ENCODE data around the gene PPP2R5E. TPM values are rescaled to one million over a fixed set of nuclear protein-coding genes. Genes with fewer than 3 reads are reported as not detected.
"Not testable (repeated sequence)": the region's sequence is repeated elsewhere in the genome, so short reads cannot be mapped to it uniquely, and the experiment has no call there.

The PPP2R5E gene
- total RNA-seq, 3 donors from 2014 or later, result 23.0 to 29.9 (median 23.6) TPM

DNA sequence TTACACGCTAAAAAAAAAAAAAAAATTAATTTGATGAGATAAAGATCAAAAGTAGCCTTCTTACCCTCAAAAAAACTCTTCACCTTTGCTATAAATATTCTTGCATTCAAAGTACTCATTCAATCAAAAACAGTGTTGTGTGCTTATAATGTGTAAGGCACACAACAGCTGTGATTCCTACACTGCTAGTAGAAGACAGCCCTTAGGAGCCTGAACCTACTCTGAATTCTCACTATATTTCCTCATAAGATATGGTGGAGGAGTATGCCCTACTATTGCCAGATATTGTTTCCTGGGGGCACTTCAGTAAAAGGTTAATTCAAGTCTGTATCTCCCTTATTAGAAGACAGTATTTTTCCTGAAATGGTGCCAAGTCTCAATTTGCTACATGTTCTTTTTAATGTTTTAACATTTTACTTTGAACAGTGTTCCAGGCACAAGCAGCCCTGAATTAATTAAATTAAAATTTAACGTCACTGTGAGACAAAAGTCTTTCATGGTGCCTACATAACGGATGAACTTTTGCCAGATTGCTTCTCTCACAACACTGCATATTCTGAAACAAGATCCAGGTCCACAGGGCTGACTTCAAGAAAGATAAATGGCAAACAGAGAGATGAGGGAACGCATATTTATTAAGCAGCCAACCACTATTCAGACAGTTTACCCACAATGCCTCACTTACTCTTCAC, 19.3 kb downstream of the PPP2R5E start:
- intact Hi-C loops (cut with DNase I; ENCODE audit: low total_unique reads), result no loop called here
- Histone ChIP-seq H3K9me3 (no peaks in the 10 kb centered on the region), H3K4me3 (no peak overlapping the region), H3K36me3 (no peaks in the 10 kb centered on the region), H3K27ac (peak overlapping the region in 1 of 2 donors; percentile 19), H3K4me1 (no peaks in the 10 kb centered on the region), H3K27me3 (no peaks in the 10 kb centered on the region)
- TF ChIP-seq CTCF (IDR thresholded peaks at IDR 0.05), result no peak
- no peak for TF ChIP-seq POLR2AphosphoS5 (IDR thresholded peaks at IDR 0.05)
- TF ChIP-seq POLR2A (IDR thresholded peaks at IDR 0.05), result no peak
- no peak for DNase-seq (ENCODE audit: low spot score in 2 of 2)

GRCh38 chr14:63522511-63522910, 20.7 kb downstream of the PPP2R5E start:
- intact Hi-C loops (cut with DNase I; ENCODE audit: low total_unique reads); H3K36me3 ChIP-seq; DNase-seq (ENCODE audit: low spot score in 2 of 2); H3K27ac ChIP-seq; H3K9me3 ChIP-seq; H3K4me3 ChIP-seq; H3K27me3 ChIP-seq; H3K4me1 ChIP-seq: not testable (repeated sequence)

DNA sequence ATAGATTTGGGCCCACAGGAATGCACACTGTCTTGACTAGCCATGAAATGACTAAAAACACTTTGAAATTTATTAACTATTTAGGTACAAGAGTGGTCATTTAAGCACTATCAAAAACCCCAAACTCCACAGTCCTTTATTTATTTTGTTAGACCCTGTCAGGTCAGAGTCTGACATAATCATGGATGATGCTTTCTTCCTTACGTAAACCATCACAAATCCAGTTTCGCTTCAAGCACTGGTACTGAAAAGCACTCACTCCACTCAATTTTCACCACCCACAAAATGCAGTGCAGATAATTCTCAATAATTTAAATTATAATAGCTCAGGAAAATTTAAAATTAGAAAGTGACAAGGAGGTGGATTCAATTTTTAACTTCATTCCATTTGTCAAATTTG, 25.8 kb downstream of the PPP2R5E start:
- TF ChIP-seq POLR2AphosphoS5 (IDR thresholded peaks at IDR 0.05), result no peak
- no peaks in the 10 kb centered on the region for H3K27me3 ChIP-seq
- H3K27ac ChIP-seq, result no peak overlapping the region
- no peaks in the 10 kb centered on the region for H3K9me3 ChIP-seq
- DNase-seq (ENCODE audit: low spot score in 2 of 2), result no peak
- no peaks in the 10 kb centered on the region for H3K36me3 ChIP-seq
- intact Hi-C loops (cut with DNase I; ENCODE audit: low total_unique reads), result no loop called here
- no peaks in the 10 kb centered on the region for H3K4me1 ChIP-seq
- H3K4me3 ChIP-seq, result no peak overlapping the region

DNA sequence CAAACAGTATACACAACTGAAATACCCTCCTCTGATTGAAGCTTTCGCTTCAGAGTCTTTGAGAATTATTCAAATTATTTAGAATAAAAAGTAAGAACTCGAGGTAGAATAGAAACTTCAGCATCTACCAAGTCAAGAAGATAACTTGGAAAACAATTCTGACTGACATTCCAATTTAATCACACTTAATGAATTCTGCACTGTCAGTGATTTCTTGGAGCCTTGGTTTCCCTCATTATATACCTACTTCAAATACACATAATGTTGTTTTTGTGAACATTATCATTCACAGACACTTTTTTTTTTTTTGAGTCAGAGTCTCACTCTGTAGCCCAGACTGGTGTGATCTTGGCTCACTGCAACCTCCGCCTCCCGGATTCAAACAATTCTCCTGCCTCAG, 27.9 kb downstream of the PPP2R5E start:
- Histone ChIP-seq H3K4me1 (no peaks in the 10 kb centered on the region), H3K9me3 (no peaks in the 10 kb centered on the region), H3K4me3 (no peak overlapping the region), H3K27me3 (no peaks in the 10 kb centered on the region), H3K36me3 (no peaks in the 10 kb centered on the region), H3K27ac (no peak overlapping the region)
- TF ChIP-seq POLR2A (IDR thresholded peaks at IDR 0.05) (no peak), POLR2AphosphoS5 (IDR thresholded peaks at IDR 0.05) (no peak), CTCF (IDR thresholded peaks at IDR 0.05) (no peak)
- no peak for DNase-seq (ENCODE audit: low spot score in 2 of 2)
- intact Hi-C loops (cut with DNase I; ENCODE audit: low total_unique reads), result no loop called here

DNA sequence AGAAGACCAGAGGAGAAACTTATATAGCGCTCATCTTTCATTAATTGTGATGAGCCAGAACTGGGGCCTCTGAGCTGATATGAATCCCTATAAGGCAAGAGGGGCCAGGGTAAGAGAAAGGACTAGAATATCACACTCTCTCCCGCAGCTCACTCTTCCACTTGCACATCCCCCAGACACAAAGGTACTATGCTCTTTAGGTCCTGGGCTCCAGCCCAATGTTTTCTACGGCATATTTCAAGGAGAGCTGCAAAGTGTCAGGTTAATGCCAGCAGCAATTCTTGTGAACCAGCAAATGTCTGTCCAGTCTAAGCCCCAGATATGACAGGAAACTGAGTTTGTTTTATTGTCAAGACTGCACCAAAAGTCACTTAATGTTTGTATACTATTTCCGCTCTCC, 29.4 kb downstream of the PPP2R5E start:
- H3K36me3 ChIP-seq, result no peaks in the 10 kb centered on the region
- no peak overlapping the region for H3K4me3 ChIP-seq
- H3K9me3 ChIP-seq, result no peaks in the 10 kb centered on the region
- no peaks in the 10 kb centered on the region for H3K27me3 ChIP-seq
- no peak for TF ChIP-seq POLR2AphosphoS5 (IDR thresholded peaks at IDR 0.05)
- no peak for TF ChIP-seq CTCF (IDR thresholded peaks at IDR 0.05)
- no peak for TF ChIP-seq POLR2A (IDR thresholded peaks at IDR 0.05)
- no peaks in the 10 kb centered on the region for H3K4me1 ChIP-seq
- intact Hi-C loops (cut with DNase I; ENCODE audit: low total_unique reads), result no loop called here
- DNase-seq (ENCODE audit: low spot score in 2 of 2), result no peak
- no peak overlapping the region for H3K27ac ChIP-seq

GRCh38 chr14:63512861-63513260, 30.3 kb downstream of the PPP2R5E start:
- Histone ChIP-seq H3K36me3 (no peaks in the 10 kb centered on the region), H3K9me3 (no peaks in the 10 kb centered on the region), H3K4me1 (no peaks in the 10 kb centered on the region), H3K27ac (no peak overlapping the region), H3K27me3 (no peaks in the 10 kb centered on the region), H3K4me3 (no peak overlapping the region)
- no peak for TF ChIP-seq POLR2AphosphoS5 (IDR thresholded peaks at IDR 0.05)
- no peak for TF ChIP-seq POLR2A (IDR thresholded peaks at IDR 0.05)
- no peak for TF ChIP-seq CTCF (IDR thresholded peaks at IDR 0.05)
- DNase-seq (ENCODE audit: low spot score in 2 of 2), result no peak
- intact Hi-C loops (cut with DNase I; ENCODE audit: low total_unique reads), result no loop called here

Measured in breast epithelium (tissue), 4 donors.